IMR-90 (cell line): Measurements from ENCODE around the gene IL17F. TPM values are rescaled to one million over a fixed set of nuclear protein-coding genes. Genes with fewer than 3 reads are reported as not detected.

ENCODE experiments used
- ATAC-seq: fragments of 200-7000 bp; cut with Tn5 transposase; 2 replicates; pipeline ENCODE4 v1.9.1; 2020; ENCODE audit warnings: low read depth, mild to moderate bottlenecking, moderate library complexity
- BruUV-seq: library from RNA; stranded (reverse); fragments of 400-500 nt; replicated peaks from 2 replicates; lab custom pipeline; 2021; lab: Mats Ljungman, UMichigan
- CTCF ChIA-PET: fragments of 300-600 bp; formaldehyde crosslinking; extraction: SDS; loops from one replicate; lab custom pipeline; 2021; ENCODE audit warnings: antibody characterized with exemption; lab: Yijun Ruan, JAX
- POLR2A ChIA-PET: fragments of 300-600 bp; sonication (Branson Sonifier 250); formaldehyde crosslinking; loops from one replicate; lab custom pipeline; 2022; ENCODE audit warnings: antibody characterized with exemption; ENCODE audit not compliant: unreplicated experiment; lab: Charles Lee
- DNase-seq: peaks from one replicate; pipeline ENCODE4 v3.0.0; 2013
- H2AFZ ChIP-seq: replicated peaks from 2 replicates; pipeline ENCODE3; 2013; ENCODE audit warnings: low read length, mild to moderate bottlenecking; ENCODE audit not compliant: poor library complexity
- H2AK5ac ChIP-seq: 2 replicates; pipeline ENCODE4 v1.6.1; 2013; ENCODE audit warnings: low read depth, low read length, inconsistent platforms
- H2AK9ac ChIP-seq: replicated peaks from 2 replicates; pipeline ENCODE3; 2013; ENCODE audit warnings: mild to moderate bottlenecking, low read depth, low read length, moderate library complexity; ENCODE audit not compliant: poor library complexity
- H2BK120ac ChIP-seq: 2 replicates; pipeline ENCODE4 v1.6.1; 2013; ENCODE audit warnings: low read depth, low read length, inconsistent platforms
- H2BK15ac ChIP-seq: 3 replicates; pipeline ENCODE4 v1.6.1; 2013; ENCODE audit warnings: low read depth, low read length, inconsistent platforms
- H2BK20ac ChIP-seq: 2 replicates; pipeline ENCODE4 v1.6.1; 2013; ENCODE audit warnings: low read depth, mild to moderate bottlenecking, inconsistent platforms, low read length, moderate library complexity
- H2BK5ac ChIP-seq: 2 replicates; pipeline ENCODE4 v1.6.1; 2013; ENCODE audit warnings: mild to moderate bottlenecking, low read depth, low read length, inconsistent platforms; ENCODE audit not compliant: poor library complexity, severe bottlenecking
- H3K14ac ChIP-seq: replicated peaks from 2 replicates; pipeline ENCODE4 v1.6.1; 2013; ENCODE audit warnings: low read depth, low read length, inconsistent platforms
- H3K18ac ChIP-seq: 2 replicates; pipeline ENCODE4 v1.6.1; 2013; ENCODE audit warnings: low read depth, low read length, control low read depth
- H3K23ac ChIP-seq: 2 replicates; pipeline ENCODE4 v1.6.1; 2013; ENCODE audit warnings: low read depth, low read length, inconsistent platforms
- H3K27ac ChIP-seq: 2 replicates; pipeline ENCODE4 v1.5.1; 2013; ENCODE audit warnings: mild to moderate bottlenecking, control low read depth, low read length; ENCODE audit not compliant: insufficient read depth
- H3K27me3 ChIP-seq: 2 replicates; pipeline ENCODE4 v1.6.1; 2013; ENCODE audit warnings: low read length; ENCODE audit not compliant: control insufficient read depth, insufficient read depth
- H3K36me3 ChIP-seq: 2 replicates; pipeline ENCODE4 v1.6.1; 2013; ENCODE audit warnings: low read length, mixed read lengths; ENCODE audit not compliant: control insufficient read depth, insufficient read depth
- H3K4ac ChIP-seq: 2 replicates; pipeline ENCODE4 v1.6.1; 2013; ENCODE audit warnings: low read depth, low read length, inconsistent platforms
- H3K4me1 ChIP-seq: 2 replicates; pipeline ENCODE4 v1.6.1; 2013; ENCODE audit warnings: low read length, mixed read lengths; ENCODE audit not compliant: control insufficient read depth, insufficient read depth
- H3K4me2 ChIP-seq: 2 replicates; pipeline ENCODE4 v1.6.1; 2013; ENCODE audit warnings: low read depth, mild to moderate bottlenecking, control low read depth, low read length, moderate library complexity
- H3K4me3 ChIP-seq: 2 replicates; pipeline ENCODE4 v1.5.1; 2013; ENCODE audit warnings: low read depth, mild to moderate bottlenecking, control low read depth, low read length, moderate library complexity; ENCODE audit not compliant: insufficient read depth
- H3K56ac ChIP-seq: 2 replicates; pipeline ENCODE4 v1.6.1; 2013; ENCODE audit warnings: low read length, inconsistent platforms; ENCODE audit not compliant: insufficient read depth; ENCODE audit errors: extremely low read depth
- H3K79me1 ChIP-seq, 2 experiments: 2 replicates each; pipeline ENCODE4 v1.6.1; 2013; ENCODE audit warnings: low read length in 2 of 2, inconsistent platforms in 1 of 2, low read depth in 1 of 2
- H3K9ac ChIP-seq: 2 replicates; pipeline ENCODE4 v1.6.1; 2013; ENCODE audit warnings: low read depth, low read length, control low read depth
- H3K9me1 ChIP-seq: 2 replicates; pipeline ENCODE4 v1.6.1; 2013; ENCODE audit warnings: low read length, inconsistent platforms; ENCODE audit not compliant: insufficient read depth
- H3K9me3 ChIP-seq: 2 replicates; pipeline ENCODE4 v1.6.1; 2013; ENCODE audit warnings: low read length; ENCODE audit not compliant: control insufficient read depth, insufficient read depth
- H4K20me1 ChIP-seq: 2 replicates; pipeline ENCODE4 v1.6.1; 2013; ENCODE audit warnings: low read length, inconsistent platforms; ENCODE audit not compliant: insufficient read depth
- H4K5ac ChIP-seq: 2 replicates; pipeline ENCODE4 v1.6.1; 2013; ENCODE audit warnings: mild to moderate bottlenecking, low read depth, low read length, control low read depth
- H4K8ac ChIP-seq, 2 experiments: 2 replicates each; pipeline ENCODE4 v1.6.1; 2013; ENCODE audit warnings: low read depth in 2 of 2, low read length in 2 of 2, control low read depth in 1 of 2, inconsistent platforms in 1 of 2
- H4K91ac ChIP-seq: 2 replicates; pipeline ENCODE4 v1.6.1; 2013; ENCODE audit warnings: low read depth, low read length, inconsistent platforms; ENCODE audit not compliant: insufficient read depth
- BHLHE40 ChIP-seq: fragments of 150-350 bp; IDR thresholded peaks from 2 replicates; pipeline ENCODE4 v1.6.1; 2016; ENCODE audit warnings: mild to moderate bottlenecking, low read depth, low read length
- MAFK ChIP-seq: IDR thresholded peaks from 2 replicates; pipeline ENCODE4 v1.6.1; 2012; ENCODE audit warnings: low read depth, low read length, improper control_type of control experiment
- MAZ ChIP-seq: IDR thresholded peaks from 2 replicates; pipeline ENCODE4 v1.6.1; 2012; ENCODE audit warnings: low read depth, mild to moderate bottlenecking, low read length, improper control_type of control experiment, moderate library complexity, borderline replicate concordance
- POLR2A ChIP-seq: IDR thresholded peaks from 2 replicates; pipeline ENCODE4 v1.6.1; 2012; ENCODE audit warnings: mild to moderate bottlenecking, low read depth, low read length
- RAD21 ChIP-seq: IDR thresholded peaks from 2 replicates; pipeline ENCODE4 v1.6.1; 2012; ENCODE audit warnings: low read length, improper control_type of control experiment
- RFX5 ChIP-seq: IDR thresholded peaks from 2 replicates; pipeline ENCODE4 v1.8.0; 2012; ENCODE audit warnings: low read depth, mild to moderate bottlenecking, low read length, moderate library complexity
- dilution Hi-C: fragments of 300-500 bp; cut with HindIII; formaldehyde crosslinking; loops from one replicate; pipeline ENCODE4 v1.14.3; 2018; ENCODE audit warnings: low sequenced_read_pairs; ENCODE audit not compliant: unreplicated experiment
- in situ Hi-C: fragments of 300-500 bp; cut with MboI; formaldehyde crosslinking; loops from 3 replicates; pipeline ENCODE4 v1.14.3; 2019; ENCODE audit warnings: low sequenced_read_pairs, inconsistent platforms, mixed read lengths
- intact Hi-C: fragments of 100-400 bp; cut with micrococcal nuclease; formaldehyde crosslinking; loops from 2 replicates; pipeline ENCODE4 v1.10.0; 2022
- polyA plus RNA-seq, 3 experiments: library from polyadenylated mRNA; depleted of rRNA; stranded (reverse); fragments of >200 nt; gene quantifications; 2 replicates each; pipeline ENCODE4 v1.2.3, GENCODE V29; 2012; ENCODE audit warnings: low replicate concordance in 1 of 3
- total RNA-seq: library from RNA; depleted of rRNA; stranded (reverse); fragments of >200 nt; gene quantifications from 2 replicates; pipeline ENCODE4 v1.2.3, GENCODE V29; 2012
- TF ChIP-seq, protein P1 (sequence below): fragments of 150-350 bp; IDR thresholded peaks from 2 replicates; pipeline ENCODE4 v1.6.1; 2017; ENCODE audit warnings: mild to moderate bottlenecking, antibody characterized with exemption, low read length, low read depth

The IL17F gene
- total and polyA plus RNA-seq, 2 of the 4 experiments (the other 2 are of a cell fraction): not detected

DNA sequence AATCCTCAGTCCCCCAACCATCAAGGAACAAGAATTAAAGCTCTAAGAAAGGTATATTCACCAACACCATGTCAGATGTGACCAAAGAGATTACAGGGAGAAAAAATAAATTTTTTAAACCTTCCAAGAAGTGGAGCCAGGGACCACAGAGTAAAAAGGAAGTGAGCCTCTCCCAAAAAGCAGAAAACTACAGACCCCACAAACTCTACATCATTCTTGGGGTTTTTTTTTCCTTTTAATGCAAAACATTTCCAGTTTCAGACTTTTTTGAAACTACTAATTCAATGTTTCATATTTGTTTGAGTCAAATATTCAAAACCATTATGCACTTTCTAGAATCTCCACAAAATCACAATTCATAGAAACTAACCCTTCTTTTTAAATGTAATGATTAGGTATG is 6.8 kb upstream of the IL17F start:
- no peaks in the 10 kb centered on the region; the same call in 1 of the 2 replicates for H3K9me3 ChIP-seq
- ATAC-seq (no peak), DNase-seq (no peak)
- POLR2A ChIA-PET: no interaction called here
- H4K91ac ChIP-seq: no peak overlapping the region
- peaks cover 31% of the 10 kb centered on the region for H3K27me3 ChIP-seq
- intact Hi-C loops: no loop called here
- H2BK15ac ChIP-seq: no peak overlapping the region
- dilution Hi-C loops: no loop called here
- no peak overlapping the region for H3K4ac ChIP-seq
- no peaks in the 10 kb centered on the region for H3K36me3 ChIP-seq
- no peaks in the 10 kb centered on the region for H3K9me1 ChIP-seq
- TF ChIP-seq POLR2A (no peak), BHLHE40 (no peak), MAZ (no peak), MAFK (no peak), RFX5 (no peak), RAD21 (no peak)
- TF ChIP-seq, protein P1, sequence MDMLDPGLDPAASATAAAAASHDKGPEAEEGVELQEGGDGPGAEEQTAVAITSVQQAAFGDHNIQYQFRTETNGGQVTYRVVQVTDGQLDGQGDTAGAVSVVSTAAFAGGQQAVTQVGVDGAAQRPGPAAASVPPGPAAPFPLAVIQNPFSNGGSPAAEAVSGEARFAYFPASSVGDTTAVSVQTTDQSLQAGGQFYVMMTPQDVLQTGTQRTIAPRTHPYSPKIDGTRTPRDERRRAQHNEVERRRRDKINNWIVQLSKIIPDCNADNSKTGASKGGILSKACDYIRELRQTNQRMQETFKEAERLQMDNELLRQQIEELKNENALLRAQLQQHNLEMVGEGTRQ: no peak
- no peak overlapping the region for H4K8ac ChIP-seq
- H3K23ac ChIP-seq: no peak overlapping the region
- no peak overlapping the region for H2BK5ac ChIP-seq
- no peak overlapping the region for H2AK5ac ChIP-seq
- BruUV-seq: no TSS peak
- CTCF ChIA-PET: interaction anchor here (0.7 kb wide), 1 partner anchor 17 kb away, joined by 3 read pairs; no protein-coding TSS in a partner anchor
- no peak overlapping the region for H2AFZ ChIP-seq
- no peak overlapping the region for H2BK20ac ChIP-seq
- no peaks in the 10 kb centered on the region for H4K20me1 ChIP-seq
- no peak overlapping the region for H3K4me2 ChIP-seq
- in situ Hi-C loops: no loop called here
- H3K4me3 ChIP-seq: no peak overlapping the region
- no peak overlapping the region for H3K9ac ChIP-seq
- no peaks in the 10 kb centered on the region for H3K4me1 ChIP-seq
- H3K27ac ChIP-seq: no peak overlapping the region
- no peak overlapping the region for H2BK120ac ChIP-seq
- H3K18ac ChIP-seq: no peak overlapping the region
- no peaks in the 10 kb centered on the region for H3K79me1 ChIP-seq
- H3K56ac ChIP-seq: no peak overlapping the region
- no peak overlapping the region for H4K5ac ChIP-seq
- no peak overlapping the region for H2AK9ac ChIP-seq
- no peak overlapping the region for H3K14ac ChIP-seq
